Measurements from ENCODE around the gene MAP3K7CL. TPM values are rescaled to one million over a fixed set of nuclear protein-coding genes. Genes with fewer than 3 reads are reported as not detected.
"Not testable (repeated sequence)": the region's sequence is repeated elsewhere in the genome, so short reads cannot be mapped to it uniquely, and the experiment has no call there.

Gene MAP3K7CL
- total RNA-seq, 4 donors from 2014 or later: 4.0 to 9.8 (median 9.3) TPM; not detected in 1

- no peak for DNase-seq
- Histone ChIP-seq H3K4me1 (no peaks in the 10 kb centered on the region), H3K36me3 (no peaks in the 10 kb centered on the region), H3K27ac (peak overlapping the region in 3 of 4 donors; percentile 1 to 40 (median 26)), H3K9me3 (no peaks in the 10 kb centered on the region), H3K27me3 (no peaks in the 10 kb centered on the region), H3K4me3 (peak overlapping the region in 3 of 4 donors; percentile 3 to 14 (median 14))
- 58 to 74% methylated on average over 4 to 25 of the region's 25 CpGs for WGBS, 2 donors (ENCODE audit: low coverage in 1 of 2)
- intact Hi-C loops (cut with DNase I; ENCODE audit: low total_unique reads): no loop called here
- TF ChIP-seq POLR2AphosphoS5 (IDR thresholded peaks at IDR 0.05) (no peak), POLR2A (IDR thresholded peaks at IDR 0.05) (no peak), EP300 (IDR thresholded peaks at IDR 0.05; ENCODE audit: low read depth) (no peak), CTCF (IDR thresholded peaks at IDR 0.05) (no peak)
- in situ Hi-C loops (cut with MboI; ENCODE audit: low pct_ligation_motif_present in 1 of 4, low pct_unique_long_range_greater_than_20kb in 1 of 4, low sequenced_read_pairs in 3 of 4): no loop called here
Observed at GRCh38 chr21:29155118-29155932, 24.9 kb downstream of the MAP3K7CL start.

- Histone ChIP-seq H3K36me3 (no peaks in the 10 kb centered on the region), H3K9me3 (no peaks in the 10 kb centered on the region), H3K27ac (no peak overlapping the region), H3K27me3 (no peaks in the 10 kb centered on the region), H3K4me1 (no peaks in the 10 kb centered on the region), H3K4me3 (no peak overlapping the region)
- TF ChIP-seq CTCF (IDR thresholded peaks at IDR 0.05): no peak
- no peak for TF ChIP-seq POLR2AphosphoS5 (IDR thresholded peaks at IDR 0.05)
- TF ChIP-seq POLR2A (IDR thresholded peaks at IDR 0.05): no peak
- no peak for TF ChIP-seq EP300 (IDR thresholded peaks at IDR 0.05; ENCODE audit: low read depth)
- intact Hi-C loops (cut with DNase I; ENCODE audit: low total_unique reads): no loop called here
- in situ Hi-C loops (cut with MboI; ENCODE audit: low pct_ligation_motif_present in 1 of 4, low pct_unique_long_range_greater_than_20kb in 1 of 4, low sequenced_read_pairs in 3 of 4): no loop called here
- DNase-seq: no peak
- 75 to 90% methylated on average over 1 to 2 of the region's 2 CpGs for WGBS, 2 donors (ENCODE audit: low coverage in 1 of 2)
Observed at GRCh38 chr21:29155933-29156260, 25.5 kb downstream of the MAP3K7CL start.

GRCh38 chr21:29157080-29157479 lies 26.6 kb downstream of the MAP3K7CL start:
- H3K27me3 ChIP-seq: no peaks in the 10 kb centered on the region
- WGBS, 2 donors (ENCODE audit: low coverage in 1 of 2): 83% methylated on average over 2 of the region's 2 CpGs
- H3K4me3 ChIP-seq: no peak overlapping the region
- no peaks in the 10 kb centered on the region for H3K36me3 ChIP-seq
- H3K9me3 ChIP-seq: no peaks in the 10 kb centered on the region
- DNase-seq: no peak
- TF ChIP-seq POLR2A (IDR thresholded peaks at IDR 0.05): no peak
- TF ChIP-seq CTCF (IDR thresholded peaks at IDR 0.05): no peak
- TF ChIP-seq EP300 (IDR thresholded peaks at IDR 0.05; ENCODE audit: low read depth): no peak
- TF ChIP-seq POLR2AphosphoS5 (IDR thresholded peaks at IDR 0.05): no peak
- intact Hi-C loops (cut with DNase I; ENCODE audit: low total_unique reads) (no loop called here), in situ Hi-C loops (cut with MboI; ENCODE audit: low pct_ligation_motif_present in 1 of 4, low pct_unique_long_range_greater_than_20kb in 1 of 4, low sequenced_read_pairs in 3 of 4) (no loop called here)
- no peaks in the 10 kb centered on the region for H3K4me1 ChIP-seq
- H3K27ac ChIP-seq: no peak overlapping the region

- TF ChIP-seq POLR2AphosphoS5 (IDR thresholded peaks at IDR 0.05) (no peak), POLR2A (IDR thresholded peaks at IDR 0.05) (no peak), EP300 (IDR thresholded peaks at IDR 0.05; ENCODE audit: low read depth) (no peak), CTCF (IDR thresholded peaks at IDR 0.05) (no peak)
- intact Hi-C loops (cut with DNase I; ENCODE audit: low total_unique reads) (loop anchor here (10.0 kb wide), 1 partner anchor 135 kb away; the partner anchor contains the start of gene BACH1), in situ Hi-C loops (cut with MboI; ENCODE audit: low pct_ligation_motif_present in 1 of 4, low pct_unique_long_range_greater_than_20kb in 1 of 4, low sequenced_read_pairs in 3 of 4) (loop anchor here in 2 of 4 donors (10.0 kb wide), 2 partner anchors 195 to 215 kb away; no protein-coding TSS in a partner anchor)
- Histone ChIP-seq H3K4me3 (no peak overlapping the region), H3K36me3 (no peaks in the 10 kb centered on the region), H3K9me3 (no peaks in the 10 kb centered on the region), H3K4me1 (peaks cover 0 to 7% (median 0%) of the 10 kb centered on the region in 4 donors), H3K27ac (no peak overlapping the region), H3K27me3 (no peaks in the 10 kb centered on the region)
- WGBS, 2 donors (ENCODE audit: low coverage in 1 of 2): 90 to 92% methylated on average over 4 of the region's 4 CpGs
- no peak for DNase-seq
Observed at GRCh38 chr21:29159842-29160241, 29.4 kb downstream of the MAP3K7CL start.

- H3K9me3 ChIP-seq, H3K36me3 ChIP-seq, H3K27me3 ChIP-seq, H3K4me1 ChIP-seq, DNase-seq, H3K4me3 ChIP-seq: not testable (repeated sequence)
- intact Hi-C loops (cut with DNase I; ENCODE audit: low total_unique reads): loop anchor here (2.0 to 10.0 kb wide), 2 partner anchors 132 to 210 kb away; partner anchors contain the start of gene BACH1
- peak overlapping the region; percentile 3 to 54 (median 28) for H3K27ac ChIP-seq
- WGBS, 2 donors (ENCODE audit: low coverage in 1 of 2): 65 to 82% methylated on average over 6 to 9 of the region's 9 CpGs
- in situ Hi-C loops (cut with MboI; ENCODE audit: low pct_ligation_motif_present in 1 of 4, low pct_unique_long_range_greater_than_20kb in 1 of 4, low sequenced_read_pairs in 3 of 4): loop anchor here in 2 of 4 donors (10.0 kb wide), 2 partner anchors 192 to 212 kb away; no protein-coding TSS in a partner anchor
Observed at GRCh38 chr21:29162825-29163224, 32.4 kb downstream of the MAP3K7CL start.

Measured in transverse colon (tissue), 4 donors.